OCI-LY1 (cell line): ENCODE results near the gene DLG5.

Source experiments
- CTCF ChIP-seq: fragments of 200-600 bp; sonication (generic), shearing (Covaris generic); IDR thresholded peaks from 2 replicates; pipeline ENCODE4 v1.5.1; 2017; ENCODE audit warnings: mild to moderate bottlenecking, antibody characterized with exemption, low read length, moderate library complexity, mixed read lengths
- EZH2 ChIP-seq: fragments of 200-600 bp; sonication (generic), shearing (Covaris generic); IDR thresholded peaks from 2 replicates; pipeline ENCODE4 v1.8.0; 2017; ENCODE audit warnings: borderline replicate concordance, mixed run types, mild to moderate bottlenecking, antibody characterized with exemption, low read length, moderate library complexity, mixed read lengths

DNA sequence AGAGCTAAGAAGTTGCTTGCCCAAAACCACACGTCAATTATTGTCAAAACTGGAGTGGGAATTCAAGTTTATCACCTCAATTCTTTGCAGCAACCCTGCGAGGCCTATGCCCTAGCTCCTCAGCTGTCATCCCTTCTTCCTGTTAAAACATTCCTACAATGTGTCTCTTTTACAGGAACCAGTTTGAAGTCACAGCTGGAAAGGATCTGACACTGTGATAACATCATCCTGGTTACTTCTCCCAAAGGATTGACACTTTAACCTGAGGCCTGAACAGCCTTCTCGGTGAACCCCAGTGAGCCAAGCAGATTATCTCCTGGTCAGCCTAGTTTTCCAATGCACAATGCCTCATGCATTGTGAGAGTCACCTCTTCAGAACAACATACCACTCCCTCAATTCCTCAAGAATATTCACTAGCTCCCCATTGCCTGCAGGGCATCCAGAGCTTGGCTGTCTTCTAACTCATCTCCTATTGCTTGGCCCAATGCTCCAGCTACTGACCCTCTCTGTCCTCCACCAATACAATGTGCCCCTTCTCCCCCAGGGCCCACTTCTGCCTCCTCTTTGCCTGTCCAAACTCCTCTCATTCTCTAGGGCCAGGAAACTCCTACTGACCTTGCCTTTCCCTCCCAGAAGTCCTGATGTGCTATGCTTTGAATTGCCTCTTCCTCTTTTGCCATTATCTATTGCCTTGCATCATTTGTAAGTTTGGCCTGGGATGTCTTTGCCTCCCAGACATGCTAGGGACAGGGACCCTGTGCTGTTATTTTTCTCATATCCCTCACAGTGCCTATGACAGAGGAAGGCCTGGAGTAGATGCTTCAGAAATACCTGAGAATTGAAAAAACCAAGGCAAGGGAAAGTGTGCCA, 10.4 kb upstream of the DLG5 start:
- TF ChIP-seq CTCF (no peak), EZH2 (no peak)
